Body of pancreas (tissue), 4 donors: Measurements from ENCODE around the gene CDH16.

Experiments used
- CTCF ChIP-seq, 7 experiments: fragments of 450-650 bp in 4 of 7; fragments of 200-600 bp in 3 of 7; sonication (generic) in 3 of 7; IDR thresholded peaks; one replicate each; pipeline ENCODE4 v1.5.1; 2016 to 2019; ENCODE audit warnings: antibody characterized with exemption in 7 of 7
- POLR2A ChIP-seq, 3 donors: fragments of 450-650 bp; IDR thresholded peaks; one replicate each; pipeline ENCODE4 v1.6.1; 2016; ENCODE audit warnings: antibody characterized with exemption in 3 of 3, mild to moderate bottlenecking in 2 of 3

GRCh38 chr16:66926171-66926947 lies 7.7 kb upstream of the CDH16 start:
- no peak for TF ChIP-seq CTCF (IDR thresholded peaks at IDR 0.05)
- TF ChIP-seq POLR2A (IDR thresholded peaks at IDR 0.05), result no peak
